OCI-LY7 (cell line): ENCODE data around the gene NTN3. TPM values are rescaled to one million over a fixed set of nuclear protein-coding genes. Genes with fewer than 3 reads are reported as not detected.
A peak's percentile ranks its signal among the peaks of the same experiment; 100 is the strongest.

Experiments
- BruUV-seq: library from RNA; stranded (reverse); fragments of 400-500 nt; replicated peaks from 2 replicates; lab custom pipeline; 2021; lab: Mats Ljungman, UMichigan
- CTCF ChIA-PET: fragments of 300-600 bp; sonication (Branson Sonifier 250); formaldehyde crosslinking; loops from one replicate; lab custom pipeline; 2022; ENCODE audit warnings: antibody characterized with exemption; ENCODE audit not compliant: unreplicated experiment; lab: Charles Lee
- POLR2A ChIA-PET: fragments of 300-600 bp; sonication (Branson Sonifier 250); formaldehyde crosslinking; loops from one replicate; lab custom pipeline; 2022; ENCODE audit warnings: antibody characterized with exemption; lab: Charles Lee
- DNase-seq: peaks from one replicate; pipeline ENCODE4 v3.0.0-alpha.2; 2015; ENCODE audit warnings: low spot score
- H2AFZ ChIP-seq: fragments of 200-600 bp; sonication (generic), shearing (Covaris generic); 2 replicates; pipeline ENCODE4 v1.6.1; 2014; ENCODE audit warnings: mild to moderate bottlenecking, antibody characterized with exemption, low read length, moderate library complexity
- H3K27ac ChIP-seq: fragments of 200-600 bp; sonication (generic); 2 replicates; pipeline ENCODE4 v1.5.1; 2014; ENCODE audit warnings: mixed run types, low read depth, mild to moderate bottlenecking, moderate library complexity, low read length, inconsistent platforms; ENCODE audit not compliant: poor library complexity, severe bottlenecking
- H3K36me3 ChIP-seq: fragments of 200-600 bp; sonication (generic); 2 replicates; pipeline ENCODE4 v1.6.1; 2014; ENCODE audit warnings: mild to moderate bottlenecking, antibody characterized with exemption, low read length, moderate library complexity, mixed read lengths; ENCODE audit not compliant: insufficient read depth
- H3K4me1 ChIP-seq: fragments of 200-600 bp; sonication (generic); 2 replicates; pipeline ENCODE4 v1.5.1; 2014; ENCODE audit warnings: mild to moderate bottlenecking, low read length; ENCODE audit not compliant: insufficient read depth, poor library complexity, severe bottlenecking
- H3K4me2 ChIP-seq: fragments of 200-600 bp; sonication (generic); 2 replicates; pipeline ENCODE4 v1.6.1; 2014; ENCODE audit warnings: mild to moderate bottlenecking, low read length
- H3K4me3 ChIP-seq: fragments of 200-600 bp; sonication (generic); 2 replicates; pipeline ENCODE4 v1.5.1; 2014; ENCODE audit warnings: mild to moderate bottlenecking, low read depth, low read length; ENCODE audit not compliant: poor library complexity, severe bottlenecking
- H3K79me2 ChIP-seq: fragments of 200-600 bp; sonication (generic); 2 replicates; pipeline ENCODE4 v1.6.1; 2016; ENCODE audit warnings: low read depth, mild to moderate bottlenecking, low read length, moderate library complexity, mixed read lengths; ENCODE audit not compliant: insufficient read depth
- H3K9me2 ChIP-seq: fragments of 200-600 bp; sonication (generic); 2 replicates; pipeline ENCODE4 v1.6.1; 2016; ENCODE audit warnings: mild to moderate bottlenecking, low read length, mixed read lengths; ENCODE audit not compliant: insufficient read depth
- H3K9me3 ChIP-seq: fragments of 200-600 bp; sonication (generic); 2 replicates; pipeline ENCODE4 v1.6.1; 2014; ENCODE audit warnings: mild to moderate bottlenecking, mixed run types, low read length, mixed read lengths
- H4K20me1 ChIP-seq: fragments of 200-600 bp; sonication (generic); 2 replicates; pipeline ENCODE4 v1.6.1; 2014; ENCODE audit warnings: mild to moderate bottlenecking, antibody characterized with exemption, low read length, moderate library complexity, mixed read lengths; ENCODE audit not compliant: insufficient read depth
- CTCF ChIP-seq: fragments of 200-600 bp; sonication (generic); conservative IDR thresholded peaks from 2 replicates; pipeline ENCODE4 v1.5.1; 2014; ENCODE audit warnings: mild to moderate bottlenecking, antibody characterized with exemption, low read length, moderate library complexity, mixed read lengths
- EZH2phosphoT487 ChIP-seq: fragments of 200-600 bp; sonication (generic); IDR thresholded peaks from 2 replicates; pipeline ENCODE4 v1.6.1; 2018; ENCODE audit warnings: low read depth, borderline replicate concordance, mild to moderate bottlenecking, mixed run types, antibody characterized with exemption, low read length, moderate library complexity, mixed read lengths
- intact Hi-C: fragments of 100-400 bp; cut with micrococcal nuclease; formaldehyde crosslinking; loops from one replicate; pipeline ENCODE4 v1.10.0; 2022; ENCODE audit not compliant: unreplicated experiment
- total RNA-seq, 2 experiments: library from RNA; depleted of rRNA in 1 of 2; stranded (reverse); fragments of >200 nt in 1 of 2; shearing (Covaris generic) in 1 of 2; gene quantifications; 2 replicates each; pipeline ENCODE4 v1.2.3, GENCODE V29; 2014 to 2022

NTN3 gene
- total RNA-seq, 2 experiments from 2014 or later: 1.7 to 2.3 TPM

- no peak within 1 kb of the TSS; the same call in 1 of the 2 replicates for H2AFZ ChIP-seq
- DNase-seq: peak; percentile 98
- ChIA-PET CTCF (interaction anchor here (0.7 to 1.6 kb wide), 2 partner anchors 9 to 762 kb away, joined by 3 to 4 read pairs; no protein-coding TSS in a partner anchor), POLR2A (interaction anchor here (0.6 to 1.9 kb wide), 5 partner anchors 9 to 253 kb away, joined by 3 to 11 read pairs (median 4); partner anchors contain the start of gene NTN3)
- H4K20me1 ChIP-seq: no peaks in the 10 kb centered on the region
- peak within 1 kb of the TSS; percentile 69 for H3K27ac ChIP-seq
- H3K36me3 ChIP-seq: peaks cover 76% of the 10 kb centered on the region
- intact Hi-C loops: no loop called here
- peaks cover 36% of the 10 kb centered on the region for H3K4me1 ChIP-seq
- TF ChIP-seq EZH2phosphoT487 (no peak), CTCF (0 out of 2 replicates have a peak, but pooled peaks have one; percentile 25)
- H3K4me2 ChIP-seq: peak within 1 kb of the TSS; percentile 99
- H3K4me3 ChIP-seq: peak within 1 kb of the TSS; percentile 79
- no peaks in the 10 kb centered on the region for H3K9me3 ChIP-seq
- peaks cover 18% of the 10 kb centered on the region; the same call in 1 of the 2 replicates for H3K79me2 ChIP-seq
- no TSS peak for BruUV-seq
- no peaks in the 10 kb centered on the region for H3K9me2 ChIP-seq
Measured at GRCh38 chr16:2459647-2460390, 11.3 kb upstream of the NTN3 start, which contains the start of gene TEDC2. Gene TEDC2 (plus strand): TSS chr16:2460109. CDS start chr16:2460145, 36 bp downstream.

DNA sequence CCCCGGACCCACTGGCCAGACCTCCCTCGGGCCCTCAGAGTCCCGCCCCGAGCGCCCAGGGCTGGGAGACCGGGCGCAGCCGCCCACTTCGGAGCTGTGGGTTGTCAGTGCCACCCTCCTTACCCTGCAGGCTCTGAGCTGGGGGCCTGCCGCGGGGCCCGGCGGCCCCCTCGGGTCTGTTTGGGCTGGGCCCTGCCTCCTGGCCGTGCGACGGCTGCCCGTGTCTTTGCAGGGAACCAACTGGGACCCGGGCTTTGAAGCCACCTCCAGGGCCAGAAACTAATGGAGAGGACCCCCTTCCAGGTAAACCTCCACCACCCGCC, 10.7 kb upstream of the NTN3 start:
- H3K27ac ChIP-seq: peak overlapping the region; percentile 69
- intact Hi-C loops: no loop called here
- peaks cover 36% of the 10 kb centered on the region for H3K4me1 ChIP-seq
- DNase-seq: no peak
- TF ChIP-seq EZH2phosphoT487: no peak
- TF ChIP-seq CTCF: no peak
- no peaks in the 10 kb centered on the region for H4K20me1 ChIP-seq
- H3K4me3 ChIP-seq: peak overlapping the region; percentile 79
- peak overlapping the region; percentile 99 for H3K4me2 ChIP-seq
- BruUV-seq: no TSS peak
- no peak overlapping the region for H2AFZ ChIP-seq
- no peaks in the 10 kb centered on the region for H3K9me2 ChIP-seq
- H3K9me3 ChIP-seq: no peaks in the 10 kb centered on the region
- ChIA-PET POLR2A (interaction anchor here (1.9 kb wide), 1 partner anchor 10 kb away, joined by 11 read pairs; the partner anchor contains the start of gene NTN3), CTCF (interaction anchor here (1.6 kb wide), 1 partner anchor 8 kb away, joined by 4 read pairs; no protein-coding TSS in a partner anchor)
- peaks cover 71% of the 10 kb centered on the region for H3K36me3 ChIP-seq
- H3K79me2 ChIP-seq: peaks cover 18% of the 10 kb centered on the region; the same call in 1 of the 2 replicates
